ENCODE results near the gene FUS. TPM values are rescaled to one million over a fixed set of nuclear protein-coding genes. Genes with fewer than 3 reads are reported as not detected.

The FUS gene
- total and polyA plus RNA-seq, 2 of the 13 experiments (the other 11 are each of a cell fraction or from before 2014, with no cell fraction given) = 68.1 to 168 TPM

GRCh38 chr16:31138621-31139578 lies 41.0 kb upstream of the FUS start (continued):
- TF ChIP-seq ZNF407 (CRISPR knock-in tag; IDR thresholded peaks at IDR 0.05; ENCODE audit: not compliant biosample characterization) (no peak), CENPX (CRISPR knock-in tag; IDR thresholded peaks at IDR 0.05) (no peak), ETV5 (CRISPR knock-in tag; IDR thresholded peaks at IDR 0.05; ENCODE audit: borderline replicate concordance) (0 out of 2 replicates have a peak, but pooled peaks have one; percentile 7), NFE2L1 (CRISPR knock-in tag; IDR thresholded peaks at IDR 0.05; ENCODE audit: borderline replicate concordance) (no peak; the same call in 1 of the 2 replicates), SP5 (CRISPR knock-in tag; IDR thresholded peaks at IDR 0.05; ENCODE audit: borderline replicate concordance, low read depth) (peak; percentile 62; the same call in 1 of the 2 replicates), SKIL (CRISPR knock-in tag; IDR thresholded peaks at IDR 0.05; ENCODE audit: borderline replicate concordance) (no peak), ZNF670 (CRISPR knock-in tag; IDR thresholded peaks at IDR 0.05; ENCODE audit: borderline replicate concordance) (no peak), ARNT2 (CRISPR knock-in tag; IDR thresholded peaks at IDR 0.05; ENCODE audit: low read depth) (no peak), ATF4 (CRISPR knock-in tag; IDR thresholded peaks at IDR 0.05) (no peak), ZNF605 (CRISPR knock-in tag; IDR thresholded peaks at IDR 0.05) (no peak; the same call in 1 of the 2 replicates), POLR2AphosphoS5 (IDR thresholded peaks at IDR 0.05; ENCODE audit: low read depth, low read length) (peak; percentile 16; the same call in 1 of the 2 replicates), HIC2 (CRISPR knock-in tag; IDR thresholded peaks at IDR 0.05; ENCODE audit: low read depth) (peak; percentile 63), ZNF557 (CRISPR knock-in tag; IDR thresholded peaks at IDR 0.05) (no peak)

Data from HepG2 (cell line).